ENCODE measurements around the gene ANKRD52. TPM values are rescaled to one million over a fixed set of nuclear protein-coding genes. Genes with fewer than 3 reads are reported as not detected.

ANKRD52 gene
- total RNA-seq, 1 donor from 2014 or later: 68.0 TPM

DNA sequence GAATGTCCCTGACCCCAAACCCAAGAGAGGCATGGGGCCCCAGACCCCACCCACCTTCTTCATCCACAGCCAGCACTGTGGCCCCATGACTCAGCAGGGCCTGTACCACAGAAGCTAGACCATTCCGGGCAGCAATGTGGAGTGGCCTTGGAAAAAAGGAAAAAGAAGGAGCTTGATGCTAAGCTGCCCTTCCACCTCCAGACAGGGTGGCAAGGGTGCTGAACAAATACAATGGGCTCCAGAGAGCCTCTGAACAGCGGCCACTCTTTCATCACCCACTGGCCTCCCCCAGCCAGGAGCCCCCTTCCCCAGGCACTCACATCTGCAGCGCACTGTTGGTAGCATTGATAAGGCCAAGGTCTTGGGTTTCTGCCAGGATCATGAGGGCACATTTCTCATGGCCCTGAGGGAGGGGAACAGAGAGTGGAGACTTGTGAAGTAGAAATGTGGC, 14.4 kb downstream of the ANKRD52 start:
- no peaks in the 10 kb centered on the region for H3K27me3 Mint-ChIP-seq (ENCODE audit: low read depth)
- peaks cover 18% of the 10 kb centered on the region for H3K36me3 Mint-ChIP-seq (ENCODE audit: low read depth)
- DNase-seq (ENCODE audit: low read depth, low spot score): no peak
- peaks cover 16% of the 10 kb centered on the region for H3K4me1 Mint-ChIP-seq
- H3K27ac Mint-ChIP-seq (ENCODE audit: unreplicated experiment): no peak overlapping the region
- H3K4me3 Mint-ChIP-seq: no peak overlapping the region
- H3K9me3 Mint-ChIP-seq: no peaks in the 10 kb centered on the region
- no peak for TF ChIP-seq CTCF (conservative IDR thresholded peaks at IDR 0.05)

DNA sequence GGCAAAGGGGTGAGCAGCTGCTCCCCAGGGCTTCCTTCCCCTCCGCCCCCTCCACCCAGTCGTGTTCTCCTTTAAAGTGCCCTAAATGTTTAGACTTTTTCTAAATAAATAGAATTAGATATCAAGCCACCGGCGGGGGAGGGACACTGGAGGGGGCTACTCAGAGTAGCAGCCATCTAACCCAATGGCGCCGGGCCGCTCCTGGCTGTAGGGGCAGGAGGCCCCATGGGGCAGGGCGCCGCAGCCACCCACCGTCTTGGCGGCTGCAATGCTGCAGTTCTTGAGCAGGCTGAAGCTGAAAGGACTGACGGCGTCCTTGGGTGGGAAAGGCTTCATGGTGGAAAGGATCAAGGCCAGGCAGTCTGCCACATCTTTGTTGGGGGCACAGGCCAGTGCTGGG, 15.2 kb downstream of the ANKRD52 start:
- Mint-ChIP-seq H3K4me1 (peaks cover 16% of the 10 kb centered on the region), H3K36me3 (ENCODE audit: low read depth) (peaks cover 18% of the 10 kb centered on the region), H3K9me3 (no peaks in the 10 kb centered on the region), H3K27ac (ENCODE audit: unreplicated experiment) (no peak overlapping the region), H3K4me3 (no peak overlapping the region), H3K27me3 (ENCODE audit: low read depth) (no peaks in the 10 kb centered on the region)
- DNase-seq (ENCODE audit: low read depth, low spot score): no peak
- no peak for TF ChIP-seq CTCF (conservative IDR thresholded peaks at IDR 0.05)

GRCh38 chr12:56241424-56242303, 16.5 kb downstream of the ANKRD52 start:
- Mint-ChIP-seq H3K36me3 (ENCODE audit: low read depth) (peaks cover 18% of the 10 kb centered on the region), H3K27ac (ENCODE audit: unreplicated experiment) (no peak overlapping the region), H3K4me1 (peaks cover 16% of the 10 kb centered on the region), H3K9me3 (no peaks in the 10 kb centered on the region), H3K4me3 (peak overlapping the region; percentile 41), H3K27me3 (ENCODE audit: low read depth) (no peaks in the 10 kb centered on the region)
- no peak for DNase-seq (ENCODE audit: low read depth, low spot score)
- no peak for TF ChIP-seq CTCF (conservative IDR thresholded peaks at IDR 0.05)

DNA sequence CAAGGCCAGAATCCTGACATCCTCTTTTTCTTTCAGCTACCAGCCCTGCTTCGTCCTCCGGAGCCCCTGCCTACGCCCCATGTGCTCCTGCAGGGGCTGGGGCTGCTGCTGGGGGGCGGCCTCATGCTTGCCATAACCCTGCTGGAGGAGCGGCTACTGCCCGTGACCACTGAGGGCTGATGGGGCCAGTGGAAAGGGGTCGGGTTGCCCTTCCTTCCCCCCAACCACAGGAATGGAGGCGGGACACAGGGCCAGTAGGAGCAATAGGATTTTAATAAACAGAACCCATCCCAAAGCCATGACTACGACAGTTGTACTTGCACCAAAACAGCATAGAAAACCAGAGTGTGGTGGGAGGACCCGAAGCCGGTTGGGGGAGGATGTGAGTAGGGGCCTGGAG, 20.6 kb downstream of the ANKRD52 start:
- no peak for TF ChIP-seq CTCF (conservative IDR thresholded peaks at IDR 0.05)
- DNase-seq (ENCODE audit: low read depth, low spot score): no peak
- Mint-ChIP-seq H3K27me3 (ENCODE audit: low read depth) (no peaks in the 10 kb centered on the region), H3K4me3 (no peak overlapping the region), H3K9me3 (no peaks in the 10 kb centered on the region), H3K27ac (ENCODE audit: unreplicated experiment) (no peak overlapping the region), H3K36me3 (ENCODE audit: low read depth) (peaks cover 12% of the 10 kb centered on the region), H3K4me1 (peaks cover 16% of the 10 kb centered on the region)

- TF ChIP-seq CTCF (conservative IDR thresholded peaks at IDR 0.05): no peak
- Mint-ChIP-seq H3K27ac (ENCODE audit: unreplicated experiment) (no peak overlapping the region), H3K27me3 (ENCODE audit: low read depth) (no peaks in the 10 kb centered on the region), H3K4me1 (peaks cover 12% of the 10 kb centered on the region), H3K9me3 (no peaks in the 10 kb centered on the region), H3K4me3 (no peak overlapping the region), H3K36me3 (ENCODE audit: low read depth) (peaks cover 10% of the 10 kb centered on the region)
- no peak for DNase-seq (ENCODE audit: low read depth, low spot score)
These were observed 21.2 kb downstream of the ANKRD52 start for GRCh38 chr12:56236985-56237384.
